HCT116 (cell line): ENCODE measurements around the gene KIF26B.

Experiments
- CEBPB ChIP-seq: IDR thresholded peaks from 2 replicates; pipeline ENCODE4 v1.6.1; 2012; ENCODE audit warnings: low read depth
- CTCF ChIP-seq, 3 experiments: fragments of 200-600 bp in 1 of 3; sonication (generic) in 1 of 3; IDR thresholded peaks in 2 of 3; conservative IDR thresholded peaks in 1 of 3; 2 replicates each; pipeline ENCODE4 v1.5.1; 2012 to 2017; ENCODE audit warnings: low read depth in 2 of 3, low read length in 2 of 3, antibody characterized with exemption in 1 of 3, borderline replicate concordance in 1 of 3, control low read depth in 1 of 3, mild to moderate bottlenecking in 1 of 3, mixed read lengths in 1 of 3, mixed run types in 1 of 3, moderate library complexity in 1 of 3; ENCODE audit not compliant: insufficient read depth in 1 of 3
- EGR1 ChIP-seq: IDR thresholded peaks from 2 replicates; pipeline ENCODE4 v1.6.1; 2012; ENCODE audit warnings: low read depth
- POLR2A ChIP-seq: IDR thresholded peaks from 2 replicates; pipeline ENCODE4 v1.7.0; 2011; ENCODE audit warnings: borderline replicate concordance; ENCODE audit not compliant: insufficient read depth, insufficient read length; ENCODE audit errors: extremely low read depth
- POLR2AphosphoS5 ChIP-seq: IDR thresholded peaks from 2 replicates; pipeline ENCODE4 v1.6.1; 2011; ENCODE audit warnings: mild to moderate bottlenecking, low read depth, low read length, moderate library complexity
- SIN3A ChIP-seq: IDR thresholded peaks from 2 replicates; pipeline ENCODE4 v1.6.1; 2012; ENCODE audit warnings: low read depth
- YY1 ChIP-seq: IDR thresholded peaks from 2 replicates; pipeline ENCODE4 v1.6.1; 2011; ENCODE audit warnings: low read length, low read depth, moderate library complexity, mild to moderate bottlenecking; ENCODE audit not compliant: insufficient replicate concordance; ENCODE audit errors: extremely low read depth

- TF ChIP-seq CTCF (IDR thresholded peaks at IDR 0.05 in 2 of 3, conservative IDR thresholded peaks at IDR 0.05 in 1 of 3; ENCODE audit: borderline replicate concordance in 1 of 3, insufficient read depth in 1 of 3, low read depth in 2 of 3, low read length in 2 of 3): no peak
- no peak for TF ChIP-seq CEBPB
- no peak for TF ChIP-seq YY1
- no peak for TF ChIP-seq POLR2AphosphoS5
- no peak for TF ChIP-seq EGR1
- no peak for TF ChIP-seq POLR2A
- TF ChIP-seq SIN3A: no peak
Observed at GRCh38 chr1:245702346-245702745, 547.6 kb downstream of the KIF26B start.
